Liver (tissue), 9 donors: ENCODE results near the gene C10orf53. TPM values are rescaled to one million over a fixed set of nuclear protein-coding genes. Genes with fewer than 3 reads are reported as not detected.

Experiments used
- DNase-seq: peaks from one replicate; pipeline ENCODE4 v3.0.0-alpha.2; 2017; ENCODE audit warnings: low spot score
- H3K27ac ChIP-seq, 2 donors: one replicate each; pipeline ENCODE4 v1.7.0; 2013; ENCODE audit warnings: inconsistent platforms in 2 of 2, low read length in 2 of 2, control low read depth in 1 of 2, low read depth in 1 of 2, mild to moderate bottlenecking in 1 of 2
- H3K27me3 ChIP-seq, 4 donors: one replicate each; pipeline versions ENCODE4 v1.6.1 to v1.7.0; 2013; ENCODE audit warnings: low read length in 3 of 4, inconsistent platforms in 1 of 4, mild to moderate bottlenecking in 1 of 4, moderate library complexity in 1 of 4; ENCODE audit not compliant: control insufficient read depth in 4 of 4, insufficient read depth in 4 of 4
- H3K36me3 ChIP-seq, 4 donors: one replicate each; pipeline versions ENCODE4 v1.6.1 to v1.7.0; 2013; ENCODE audit warnings: low read length in 3 of 4, mild to moderate bottlenecking in 3 of 4, low read depth in 1 of 4, moderate library complexity in 1 of 4; ENCODE audit not compliant: control insufficient read depth in 4 of 4, insufficient read depth in 3 of 4
- H3K4me1 ChIP-seq, 4 donors: one replicate each; pipeline versions ENCODE4 v1.6.1 to v1.7.0; 2013; ENCODE audit warnings: low read length in 3 of 4, mild to moderate bottlenecking in 3 of 4, moderate library complexity in 1 of 4; ENCODE audit not compliant: control insufficient read depth in 4 of 4, insufficient read depth in 4 of 4
- H3K4me3 ChIP-seq, 3 donors: one replicate each; pipeline versions ENCODE4 v1.6.1 to v1.7.0; 2013; ENCODE audit warnings: low read length in 3 of 3, control low read depth in 1 of 3, low read depth in 1 of 3, mild to moderate bottlenecking in 1 of 3
- H3K9ac ChIP-seq, 2 donors: one replicate each; pipeline ENCODE4 v1.7.0; 2013; ENCODE audit warnings: low read length in 2 of 2, mild to moderate bottlenecking in 2 of 2, moderate library complexity in 2 of 2, control low read depth in 1 of 2, low read depth in 1 of 2
- H3K9me3 ChIP-seq, 4 donors: one replicate each; pipeline versions ENCODE4 v1.6.1 to v1.7.0; 2013; ENCODE audit warnings: low read length in 3 of 4; ENCODE audit not compliant: control insufficient read depth in 4 of 4
- ATF3 ChIP-seq: IDR thresholded peaks from 2 replicates; pipeline ENCODE4 v1.6.1; 2016; ENCODE audit warnings: antibody characterized with exemption
- FOXA1 ChIP-seq: IDR thresholded peaks from 2 replicates; pipeline ENCODE4 v1.6.1; 2016; ENCODE audit warnings: antibody characterized with exemption
- FOXA2 ChIP-seq: IDR thresholded peaks from 2 replicates; pipeline ENCODE4 v1.6.1; 2016; ENCODE audit warnings: antibody characterized with exemption
- JUND ChIP-seq, 2 donors: IDR thresholded peaks; 2 replicates each; pipeline ENCODE4 v1.6.1; 2016; ENCODE audit warnings: antibody characterized with exemption in 2 of 2
- MAX ChIP-seq: IDR thresholded peaks from 2 replicates; pipeline ENCODE4 v1.6.1; 2016; ENCODE audit warnings: antibody characterized with exemption
- NR2F2 ChIP-seq: IDR thresholded peaks from 2 replicates; pipeline ENCODE4 v1.6.1; 2016; ENCODE audit warnings: antibody characterized with exemption
- RAD21 ChIP-seq, 2 donors: IDR thresholded peaks; 2 replicates each; pipeline ENCODE4 v1.6.1; 2016; ENCODE audit warnings: antibody characterized with exemption in 2 of 2, mild to moderate bottlenecking in 2 of 2
- REST ChIP-seq: IDR thresholded peaks from 2 replicates; pipeline ENCODE4 v1.6.1; 2016; ENCODE audit warnings: antibody characterized with exemption, mild to moderate bottlenecking
- RXRA ChIP-seq, 2 donors: IDR thresholded peaks; 2 replicates each; pipeline ENCODE4 v1.6.1; 2017 to 2018; ENCODE audit warnings: antibody characterized with exemption in 2 of 2, mild to moderate bottlenecking in 1 of 2
- SP1 ChIP-seq: IDR thresholded peaks from 2 replicates; pipeline ENCODE4 v1.6.1; 2018; ENCODE audit warnings: antibody characterized with exemption, mild to moderate bottlenecking
- TAF1 ChIP-seq: conservative IDR thresholded peaks from 2 replicates; pipeline ENCODE4 v1.6.1; 2016; ENCODE audit warnings: antibody characterized with exemption, mild to moderate bottlenecking
- WGBS: extraction: QIAGEN DNeasy Blood & Tissue Kit; methylation state at CpG from one replicate; pipeline ENCODE4 v1.1.7; 2013; 5-methylcytosine and 5-hydroxymethylcytosine counted together
- polyA plus RNA-seq, 2 donors: library from polyadenylated mRNA; stranded (reverse) in 1 of 2; unstranded in 1 of 2; fragments of 200-250 nt in 1 of 2; fragments of >200 nt in 1 of 2; fragmentation: Nextera tagmentation in 1 of 2; extraction: Ambion mirVana in 1 of 2; gene quantifications; one replicate each; pipeline versions ENCODE4 v1.2.1 to v1.2.3, GENCODE V29; 2013 to 2015
- total RNA-seq, 2 donors: library from RNA; depleted of rRNA; stranded (reverse); fragments of >200 nt; gene quantifications; one replicate each; pipeline ENCODE4 v1.2.3, GENCODE V29; 2014
- donor health status: healthy.
- donor health status: healthy.
- donor health status: healthy.
- donor health status: healthy.
- donor health status: healthy.

Gene C10orf53
- total and polyA plus RNA-seq, 4 donors = not detected

- no peak for TF ChIP-seq MAX
- no peak for TF ChIP-seq NR2F2
- no peak for TF ChIP-seq FOXA2
- TF ChIP-seq SP1 = no peak
- no peak for TF ChIP-seq RXRA (IDR thresholded peaks at IDR 0.05)
- no peaks in the 10 kb centered on the region for H3K36me3 ChIP-seq
- H3K27me3 ChIP-seq = peaks cover 0 to 3% (median 0%) of the 10 kb centered on the region in 4 donors
- H3K4me1 ChIP-seq = no peaks in the 10 kb centered on the region
- 75% methylated on average over 4 of the region's 4 CpGs for WGBS
- H3K4me3 ChIP-seq = no peak overlapping the region
- H3K27ac ChIP-seq = no peak overlapping the region
- H3K9me3 ChIP-seq = no peaks in the 10 kb centered on the region
- no peak for DNase-seq
- no peak overlapping the region for H3K9ac ChIP-seq
Observed at GRCh38 chr10:49664842-49665355, 14.6 kb upstream of the C10orf53 start.

DNA sequence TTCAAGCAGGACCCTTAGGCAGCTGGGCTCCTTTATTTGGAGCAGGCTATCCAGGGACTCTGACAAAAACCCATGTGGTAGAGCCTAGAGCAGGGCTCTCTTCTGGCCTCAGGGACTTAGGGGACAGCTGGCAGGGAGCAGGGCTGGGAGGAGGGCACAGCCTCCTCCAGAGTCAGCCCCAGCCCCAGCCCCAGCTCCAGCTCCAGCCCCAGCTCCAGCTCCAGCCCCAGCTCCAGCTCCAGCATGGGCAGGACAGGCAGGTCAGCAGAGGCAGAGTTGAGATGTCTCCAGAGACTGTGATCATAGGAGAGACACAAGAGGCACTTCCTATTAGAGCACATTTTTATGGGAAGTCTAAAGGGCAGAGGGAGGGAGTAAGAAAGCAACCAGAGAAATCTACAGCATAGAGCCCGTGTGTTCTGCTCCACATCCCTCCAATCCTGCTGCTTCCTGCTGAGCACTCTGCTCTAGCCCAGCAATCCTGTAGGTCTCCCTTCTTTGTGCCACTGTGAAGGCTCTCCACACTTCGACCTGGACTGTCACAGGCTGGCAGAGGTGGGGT lies 13.3 kb upstream of the C10orf53 start:
- no peak overlapping the region for H3K27ac ChIP-seq
- H3K9ac ChIP-seq = no peak overlapping the region
- WGBS = 40% methylated on average over 2 of the region's 2 CpGs
- peaks cover 0 to 3% (median 0%) of the 10 kb centered on the region in 4 donors for H3K9me3 ChIP-seq
- TF ChIP-seq TAF1 = no peak
- TF ChIP-seq NR2F2 = no peak
- DNase-seq = no peak
- H3K27me3 ChIP-seq = peaks cover 0 to 5% (median 0%) of the 10 kb centered on the region in 4 donors
- H3K36me3 ChIP-seq = no peaks in the 10 kb centered on the region
- H3K4me3 ChIP-seq = no peak overlapping the region
- H3K4me1 ChIP-seq = no peaks in the 10 kb centered on the region

DNA sequence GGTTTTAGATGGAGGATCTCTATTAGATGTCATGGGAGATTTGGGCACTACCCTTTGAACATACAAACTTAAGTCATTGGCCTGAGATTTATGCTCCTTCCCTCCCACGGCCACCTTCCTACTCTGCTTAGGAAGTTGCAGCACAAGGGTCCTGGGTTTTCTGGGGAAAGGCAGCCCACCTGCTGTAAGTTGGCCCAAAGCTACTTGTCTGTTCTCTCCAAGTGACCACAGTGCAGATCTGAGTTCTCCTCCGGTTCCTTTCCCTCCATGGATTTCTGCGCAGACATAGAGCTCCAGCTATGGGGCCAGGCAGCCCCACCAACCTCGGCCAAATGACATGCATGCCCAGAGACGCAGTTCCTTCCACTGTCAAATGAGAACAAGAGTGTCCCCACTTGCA lies 12.8 kb upstream of the C10orf53 start:
- 86% methylated on average over 5 of the region's 5 CpGs for whole genome bisulfite sequencing
- Histone ChIP-seq H3K4me3 (no peak overlapping the region), H3K36me3 (no peaks in the 10 kb centered on the region), H3K27ac (no peak overlapping the region), H3K9ac (no peak overlapping the region), H3K4me1 (no peaks in the 10 kb centered on the region), H3K27me3 (peaks cover 0 to 5% (median 0%) of the 10 kb centered on the region in 4 donors), H3K9me3 (peaks cover 0 to 6% (median 0%) of the 10 kb centered on the region in 4 donors)
- TF ChIP-seq REST (no peak), FOXA1 (no peak), FOXA2 (no peak), ATF3 (no peak), RAD21 (IDR thresholded peaks at IDR 0.05) (no peak), JUND (IDR thresholded peaks at IDR 0.05) (no peak)
- no peak for DNase-seq
